GM19023 (cell line): ENCODE data around the gene FILIP1L.

Experiments
- ATAC-seq: cut with Tn5 transposase; IDR thresholded peaks from one replicate; pipeline ENCODE4 v1.9.1; 2021; ENCODE audit warnings: mild to moderate bottlenecking, moderate library complexity; ENCODE audit not compliant: unreplicated experiment

Gene FILIP1L

GRCh38 chr3:100019719-100020118 is 94.6 kb downstream of the FILIP1L start:
- no peak for ATAC-seq

GRCh38 chr3:100018806-100019205 is 95.5 kb downstream of the FILIP1L start:
- no peak for ATAC-seq

DNA sequence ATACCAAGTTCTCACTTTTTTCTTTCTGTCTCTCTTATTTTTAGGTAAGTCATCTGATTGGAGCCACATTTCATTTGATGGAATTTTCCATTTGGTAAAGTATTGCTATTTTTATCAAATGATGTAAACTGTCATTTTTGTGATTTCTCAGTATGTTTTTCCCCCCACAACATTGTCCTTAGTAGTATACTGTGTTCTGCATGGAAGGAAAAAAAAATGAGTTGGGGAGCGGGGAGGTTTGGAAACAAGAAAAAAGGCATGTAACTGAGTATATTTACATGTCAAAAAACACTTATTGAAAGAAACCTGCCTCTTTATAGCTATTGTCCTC is 104.2 kb downstream of the FILIP1L start:
- no peak for ATAC-seq

- ATAC-seq, result no peak
Measured at GRCh38 chr3:100009276-100010086, 104.8 kb downstream of the FILIP1L start.

GRCh38 chr3:100008081-100008698 is 106.1 kb downstream of the FILIP1L start:
- ATAC-seq, result no peak

DNA sequence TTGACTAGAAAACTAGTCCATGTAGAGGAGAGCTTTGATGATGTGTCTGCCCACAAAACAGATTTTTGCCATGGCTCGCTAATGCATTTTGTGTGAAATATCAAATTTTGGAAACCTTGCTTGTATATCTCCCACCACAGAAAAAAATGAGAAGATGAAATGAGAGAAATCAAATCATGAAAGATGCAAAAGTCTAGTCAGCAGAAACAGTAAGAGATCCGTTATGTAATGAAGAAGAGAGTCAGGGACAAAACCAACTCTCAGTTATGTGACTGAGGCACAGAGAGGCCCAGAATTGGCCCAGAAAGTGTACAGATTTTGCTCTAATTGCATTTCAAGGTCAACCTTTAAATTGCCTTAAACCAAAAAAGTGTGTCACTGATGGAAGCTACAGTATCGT is 107.0 kb downstream of the FILIP1L start:
- no peak for ATAC-seq

DNA sequence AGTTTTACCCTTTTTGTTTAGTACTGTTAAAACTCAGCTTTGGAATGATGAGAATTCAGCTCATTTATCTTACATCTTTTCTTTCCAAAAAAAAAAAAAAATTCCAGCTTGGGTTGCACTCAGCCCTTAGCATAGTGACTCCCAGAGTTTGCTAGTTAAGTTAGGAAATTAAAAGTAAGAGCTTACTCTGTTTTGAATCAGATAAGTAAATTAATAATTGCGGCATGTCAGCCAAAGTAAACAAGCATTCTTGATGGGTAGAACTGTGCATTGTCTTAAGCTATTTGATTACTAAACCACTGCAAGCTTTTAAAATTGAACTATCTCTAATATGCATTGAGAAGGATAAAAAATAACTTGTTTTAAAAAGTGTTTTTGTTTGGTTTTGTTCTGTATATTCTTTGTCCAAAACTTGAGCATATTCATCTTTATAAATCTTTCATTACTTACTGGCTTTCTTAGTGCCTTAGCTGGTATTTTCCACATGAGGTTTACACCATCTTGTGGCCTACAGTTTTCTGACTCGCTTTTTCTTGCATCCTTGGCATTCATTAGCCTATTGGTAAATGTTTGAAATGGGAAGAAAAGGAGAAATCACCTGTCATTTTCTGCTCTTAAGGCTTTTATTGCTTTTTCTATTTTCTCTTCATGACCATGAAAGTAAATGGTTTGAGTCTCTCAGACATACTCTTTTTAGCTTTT is 107.6 kb downstream of the FILIP1L start:
- ATAC-seq, result no peak

- no peak for ATAC-seq
Measured at GRCh38 chr3:100005665-100006393, 108.5 kb downstream of the FILIP1L start.

DNA sequence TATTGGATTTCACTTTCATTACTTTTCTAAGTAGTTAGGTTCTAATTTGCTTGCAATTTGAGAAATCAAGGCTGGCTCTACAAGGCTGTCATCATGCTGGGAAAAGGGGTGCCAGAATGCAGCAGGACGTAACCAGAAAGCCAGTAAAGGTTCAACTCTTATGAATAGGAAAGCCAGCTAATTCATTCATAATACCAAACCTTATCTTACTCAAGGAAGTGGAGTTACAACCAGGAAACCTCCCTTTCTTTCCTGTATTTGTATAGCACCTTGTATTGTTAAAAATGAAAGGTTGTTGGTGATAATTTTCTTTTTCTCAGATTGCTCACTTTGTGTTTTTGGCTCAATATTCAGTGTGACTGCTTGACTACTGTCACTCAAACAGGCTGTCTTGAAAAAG is 109.4 kb downstream of the FILIP1L start:
- ATAC-seq, result no peak

- ATAC-seq, result no peak
Measured at GRCh38 chr3:100003609-100004503, 110.4 kb downstream of the FILIP1L start.

GRCh38 chr3:100002599-100003350 is 111.5 kb downstream of the FILIP1L start:
- no peak for ATAC-seq

DNA sequence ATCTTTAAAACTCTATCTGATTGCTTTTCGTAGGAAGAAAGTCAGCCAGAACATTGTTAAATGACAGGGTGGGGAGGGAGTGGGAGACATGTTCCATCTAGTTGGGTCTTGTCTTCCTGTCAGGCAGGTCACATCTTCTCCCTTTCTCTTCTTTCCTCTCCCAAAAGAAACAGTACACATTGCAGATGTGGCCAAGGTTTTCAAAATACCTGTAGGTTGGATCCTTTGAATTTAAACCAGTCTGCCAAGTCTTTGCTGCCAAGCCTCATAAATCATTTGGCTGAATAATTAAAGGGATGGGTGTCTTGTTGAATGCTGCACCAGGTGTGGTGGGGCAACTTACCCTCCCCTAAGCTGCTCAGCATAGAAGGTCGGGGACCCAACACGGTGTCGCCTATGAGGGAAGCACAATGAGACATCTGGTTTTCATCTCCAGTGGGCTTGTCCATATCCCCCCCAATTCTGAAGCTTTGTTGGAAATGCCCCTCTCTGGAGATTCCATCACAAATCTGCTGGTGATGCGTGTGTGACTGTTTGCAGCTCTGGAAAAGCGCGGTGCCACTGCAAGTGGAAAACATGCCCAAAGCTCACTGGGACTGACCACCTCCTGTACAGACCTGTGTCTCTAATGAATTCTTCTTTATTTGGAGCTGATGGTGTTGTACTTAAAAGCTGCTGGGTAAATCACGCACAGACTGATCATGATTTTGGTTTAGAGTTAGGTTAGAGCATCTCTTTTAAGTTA is 112.6 kb downstream of the FILIP1L start:
- no peak for ATAC-seq

DNA sequence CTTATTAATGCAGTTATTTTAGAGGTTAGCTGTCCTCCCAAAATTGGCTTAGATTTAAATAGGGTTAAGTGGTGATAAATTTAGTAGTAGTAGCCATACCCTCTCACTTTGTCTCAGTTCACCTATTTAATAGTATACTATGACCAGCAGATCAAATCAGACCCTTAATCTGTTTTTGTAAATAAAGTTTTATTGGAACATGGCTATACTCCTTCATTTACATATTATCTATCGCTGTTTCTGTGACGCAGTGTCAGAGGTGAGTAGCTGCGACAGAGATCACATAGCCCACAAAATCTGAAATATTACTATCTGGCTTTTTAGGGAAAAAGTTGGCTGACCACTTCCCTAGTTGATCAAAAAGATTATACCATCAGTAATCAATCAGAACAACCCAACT is 113.2 kb downstream of the FILIP1L start:
- ATAC-seq, result no peak

- ATAC-seq, result no peak
Measured at GRCh38 chr3:99999536-99999935, 114.8 kb downstream of the FILIP1L start.

- no peak for ATAC-seq
Measured at GRCh38 chr3:99997293-99997692, 117.0 kb downstream of the FILIP1L start.

DNA sequence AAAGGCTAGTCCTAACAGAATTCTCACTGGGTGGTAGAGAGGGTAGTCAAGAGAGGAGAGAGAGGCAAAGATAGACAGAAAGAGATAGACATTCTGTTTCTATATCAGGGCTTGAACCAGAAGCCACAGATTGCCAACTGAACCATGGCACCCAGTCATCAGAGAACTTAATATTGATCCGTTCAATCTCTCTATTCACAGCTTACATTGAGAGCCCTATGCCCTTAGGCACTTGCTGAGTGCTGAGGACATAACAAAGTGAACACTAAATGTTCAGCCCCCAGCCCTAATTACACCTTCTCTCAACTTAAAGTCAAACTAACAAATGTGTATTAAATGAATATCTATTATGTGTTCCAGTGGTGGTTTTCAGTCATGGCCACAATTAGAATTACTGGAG is 124.1 kb downstream of the FILIP1L start:
- no peak for ATAC-seq

DNA sequence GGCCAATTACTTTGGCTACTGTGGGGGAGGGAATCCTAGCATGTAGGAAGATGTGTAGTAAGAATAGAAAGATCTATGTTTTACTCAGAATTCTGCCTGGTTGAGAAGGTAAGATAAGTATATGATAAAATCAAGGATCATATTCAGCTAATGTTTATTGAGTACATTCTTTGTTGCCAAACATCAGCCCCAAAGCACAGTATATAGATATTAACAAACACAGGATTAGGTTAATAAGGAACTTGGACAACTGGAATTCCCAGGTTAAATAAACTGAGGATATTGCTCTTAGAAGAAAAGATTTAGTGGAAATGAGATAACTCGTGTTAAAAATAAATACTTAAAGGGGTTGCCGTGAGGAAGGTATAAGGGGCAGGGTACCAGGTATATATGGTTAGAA is 129.6 kb downstream of the FILIP1L start:
- ATAC-seq, result no peak

DNA sequence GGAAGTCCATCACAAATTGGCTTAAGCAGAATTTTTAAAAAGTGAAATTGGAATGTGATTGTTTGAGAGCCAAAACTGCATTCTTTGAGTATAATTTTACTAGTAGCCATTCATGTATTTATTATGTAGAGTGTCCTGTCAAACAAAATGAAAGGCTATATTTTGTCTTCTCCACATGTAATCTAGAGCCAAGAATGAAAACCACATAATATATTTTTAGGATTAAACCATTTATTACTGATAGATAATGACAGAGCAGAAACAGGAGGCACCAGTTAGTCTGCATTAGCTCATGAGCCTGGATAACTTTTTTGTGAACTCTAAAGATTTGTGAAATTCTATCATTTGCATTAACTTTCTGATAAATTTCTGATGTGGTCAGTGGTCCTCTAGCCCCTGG is 130.2 kb downstream of the FILIP1L start:
- ATAC-seq, result no peak

DNA sequence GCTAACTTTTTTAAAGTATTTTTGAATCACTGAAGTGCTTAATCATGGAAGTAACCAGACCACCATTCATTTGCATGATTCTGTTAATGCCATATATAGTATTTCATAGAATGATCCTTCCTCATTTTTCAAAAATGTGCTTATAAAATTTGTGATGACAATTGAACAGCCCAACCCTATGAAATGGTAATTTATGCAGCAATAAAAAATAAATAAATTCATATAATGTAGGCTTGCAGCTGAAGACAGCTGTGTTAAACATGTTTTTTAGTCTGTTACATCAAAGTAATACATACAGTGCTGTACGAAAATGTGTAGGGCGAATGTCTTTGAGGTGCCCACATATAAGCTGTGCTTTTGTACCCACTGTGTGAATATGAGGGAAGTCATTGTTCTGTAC is 131.7 kb downstream of the FILIP1L start:
- ATAC-seq, result no peak
